HL-60 (cell line): ENCODE data around the gene NLRP2B.

Experiments
- DNase-seq, 2 experiments: peaks; one replicate each; pipeline ENCODE4 v3.0.0-alpha.2; 2010 to 2020; ENCODE audit warnings: low read depth in 1 of 2, low spot score in 1 of 2
- H3K27ac ChIP-seq: fragments of 250-450 bp; sonication (Bioruptor Pico); replicated peaks from 2 replicates; pipeline ENCODE4 v1.5.1; 2020; ENCODE audit warnings: mild to moderate bottlenecking, moderate library complexity
- H3K27me3 ChIP-seq: fragments of 250-450 bp; sonication (Bioruptor Pico); 2 replicates; pipeline ENCODE4 v1.5.1; 2021; ENCODE audit warnings: mild to moderate bottlenecking, moderate library complexity; ENCODE audit not compliant: insufficient read depth, poor library complexity, severe bottlenecking
- H3K4me3 ChIP-seq: replicated peaks from 2 replicates; pipeline ENCODE4 v1.5.1; 2011; ENCODE audit warnings: mild to moderate bottlenecking, control low read depth, low read length; ENCODE audit not compliant: insufficient read depth
- GABPA ChIP-seq: IDR thresholded peaks from 2 replicates; pipeline ENCODE4 v1.6.1; 2012; ENCODE audit warnings: low read depth
- POLR2AphosphoS5 ChIP-seq: IDR thresholded peaks from 2 replicates; pipeline ENCODE4 v1.6.1; 2012; ENCODE audit warnings: low read depth
- SPI1 ChIP-seq: IDR thresholded peaks from 2 replicates; pipeline ENCODE4 v1.6.1; 2012; ENCODE audit warnings: low read depth, mild to moderate bottlenecking, borderline replicate concordance
- TF ChIP-seq, protein P1 (sequence below): IDR thresholded peaks from 2 replicates; pipeline ENCODE4 v1.6.1; 2012; ENCODE audit warnings: low read depth; ENCODE audit not compliant: insufficient replicate concordance
- TF ChIP-seq, protein P2 (sequence below): IDR thresholded peaks from one replicate; pipeline ENCODE4 v1.5.1; 2011; ENCODE audit warnings: low read length, control low read depth, inconsistent platforms; ENCODE audit not compliant: insufficient read depth

The NLRP2B gene

DNA sequence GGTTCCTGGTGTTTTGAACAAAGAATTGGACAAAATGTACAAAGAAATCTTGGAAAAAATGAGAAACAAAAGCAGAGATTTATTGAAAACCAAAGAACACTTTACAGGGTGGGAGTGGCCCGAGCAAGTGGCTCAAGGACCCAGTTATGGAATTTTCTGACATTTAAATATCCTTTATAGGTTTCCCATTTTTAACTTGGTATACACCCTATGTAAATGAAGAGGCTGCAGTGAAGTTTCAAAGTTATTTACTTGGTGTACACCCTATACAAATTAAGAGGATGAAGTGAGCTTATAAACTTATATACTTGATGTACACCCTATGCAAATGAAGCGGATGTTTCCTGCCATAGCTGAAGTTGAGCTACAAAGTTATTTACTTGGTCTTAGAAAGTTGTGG lies 4.7 kb downstream of the NLRP2B start:
- Histone ChIP-seq H3K27ac (no peak overlapping the region), H3K27me3 (no peaks in the 10 kb centered on the region), H3K4me3 (no peak overlapping the region)
- TF ChIP-seq, protein P1, sequence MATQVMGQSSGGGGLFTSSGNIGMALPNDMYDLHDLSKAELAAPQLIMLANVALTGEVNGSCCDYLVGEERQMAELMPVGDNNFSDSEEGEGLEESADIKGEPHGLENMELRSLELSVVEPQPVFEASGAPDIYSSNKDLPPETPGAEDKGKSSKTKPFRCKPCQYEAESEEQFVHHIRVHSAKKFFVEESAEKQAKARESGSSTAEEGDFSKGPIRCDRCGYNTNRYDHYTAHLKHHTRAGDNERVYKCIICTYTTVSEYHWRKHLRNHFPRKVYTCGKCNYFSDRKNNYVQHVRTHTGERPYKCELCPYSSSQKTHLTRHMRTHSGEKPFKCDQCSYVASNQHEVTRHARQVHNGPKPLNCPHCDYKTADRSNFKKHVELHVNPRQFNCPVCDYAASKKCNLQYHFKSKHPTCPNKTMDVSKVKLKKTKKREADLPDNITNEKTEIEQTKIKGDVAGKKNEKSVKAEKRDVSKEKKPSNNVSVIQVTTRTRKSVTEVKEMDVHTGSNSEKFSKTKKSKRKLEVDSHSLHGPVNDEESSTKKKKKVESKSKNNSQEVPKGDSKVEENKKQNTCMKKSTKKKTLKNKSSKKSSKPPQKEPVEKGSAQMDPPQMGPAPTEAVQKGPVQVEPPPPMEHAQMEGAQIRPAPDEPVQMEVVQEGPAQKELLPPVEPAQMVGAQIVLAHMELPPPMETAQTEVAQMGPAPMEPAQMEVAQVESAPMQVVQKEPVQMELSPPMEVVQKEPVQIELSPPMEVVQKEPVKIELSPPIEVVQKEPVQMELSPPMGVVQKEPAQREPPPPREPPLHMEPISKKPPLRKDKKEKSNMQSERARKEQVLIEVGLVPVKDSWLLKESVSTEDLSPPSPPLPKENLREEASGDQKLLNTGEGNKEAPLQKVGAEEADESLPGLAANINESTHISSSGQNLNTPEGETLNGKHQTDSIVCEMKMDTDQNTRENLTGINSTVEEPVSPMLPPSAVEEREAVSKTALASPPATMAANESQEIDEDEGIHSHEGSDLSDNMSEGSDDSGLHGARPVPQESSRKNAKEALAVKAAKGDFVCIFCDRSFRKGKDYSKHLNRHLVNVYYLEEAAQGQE = no peak
- no peak for DNase-seq

DNA sequence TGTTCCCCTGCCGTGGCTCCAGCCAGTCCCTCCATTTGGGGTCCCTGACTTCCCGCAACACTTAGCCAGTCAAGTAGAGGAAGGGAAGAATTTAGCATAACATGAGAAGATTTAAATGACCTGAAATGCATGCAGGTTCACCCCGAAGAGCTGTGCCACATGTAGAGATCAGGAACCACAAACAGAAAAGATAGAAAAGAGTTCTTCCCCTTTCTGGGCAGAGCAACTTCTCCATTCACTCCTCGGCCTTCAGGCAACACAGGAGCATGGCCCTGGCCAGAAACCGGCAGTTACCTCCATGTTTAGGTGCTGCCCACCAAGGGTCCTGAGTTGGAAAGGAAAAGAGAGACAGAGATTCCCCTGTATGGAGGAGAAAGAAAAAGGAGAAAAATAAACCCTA lies 5.2 kb downstream of the NLRP2B start:
- Histone ChIP-seq H3K4me3 (no peak overlapping the region), H3K27ac (no peak overlapping the region), H3K27me3 (no peaks in the 10 kb centered on the region)
- peak; percentile 6; the same call in 1 of the 2 replicates for TF ChIP-seq SPI1
- TF ChIP-seq, protein P1 = no peak
- peak in 1 of 2 experiments; percentile 39 for DNase-seq

DNA sequence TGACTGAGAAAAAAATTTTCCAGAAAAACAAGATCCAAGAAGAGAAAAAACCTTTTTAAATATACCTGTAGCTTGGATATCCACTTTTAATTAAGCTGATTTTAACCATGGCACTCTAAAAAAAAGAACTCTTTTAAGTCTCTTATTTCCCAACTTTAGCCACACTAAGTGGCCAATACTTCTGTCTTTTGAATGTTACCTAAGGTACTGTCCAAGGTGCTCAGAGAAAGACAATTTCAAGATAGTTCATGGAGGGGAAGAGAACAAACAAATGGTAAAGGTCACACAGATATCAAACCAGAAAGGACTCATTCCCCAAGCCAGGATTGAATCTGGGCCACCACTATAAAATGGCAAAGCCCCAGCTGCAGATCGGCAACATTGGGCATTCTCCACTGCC lies 10.1 kb downstream of the NLRP2B start:
- Histone ChIP-seq H3K4me3 (no peak overlapping the region), H3K27me3 (no peaks in the 10 kb centered on the region), H3K27ac (no peak overlapping the region)
- no peak for DNase-seq
- no peak for TF ChIP-seq SPI1
- TF ChIP-seq, protein P1 = peak; percentile 85

DNA sequence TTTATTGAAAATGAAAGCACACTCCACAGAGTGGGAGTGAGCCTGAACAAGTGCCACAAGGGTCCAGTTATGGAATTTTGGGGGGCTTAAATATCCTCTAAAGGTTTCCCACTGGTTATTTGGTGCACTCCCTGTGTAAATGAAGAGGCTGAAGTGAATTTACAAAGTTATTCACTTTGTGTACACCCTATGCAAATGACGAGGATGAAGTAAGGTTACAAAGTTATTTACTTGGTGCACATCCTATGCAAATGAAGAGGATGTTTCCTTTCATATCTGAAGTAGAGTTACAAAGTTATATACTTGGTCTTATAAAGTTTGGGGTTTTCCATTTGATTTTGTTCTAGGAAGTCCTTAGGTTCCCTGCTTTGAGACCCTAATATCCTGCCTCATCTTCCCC lies 13.1 kb downstream of the NLRP2B start:
- Histone ChIP-seq H3K27ac (no peak overlapping the region), H3K27me3 (no peaks in the 10 kb centered on the region), H3K4me3 (no peak overlapping the region)
- TF ChIP-seq, protein P1 = no peak
- TF ChIP-seq SPI1 (no peak), GABPA (no peak), POLR2AphosphoS5 (no peak)
- TF ChIP-seq, protein P2, sequence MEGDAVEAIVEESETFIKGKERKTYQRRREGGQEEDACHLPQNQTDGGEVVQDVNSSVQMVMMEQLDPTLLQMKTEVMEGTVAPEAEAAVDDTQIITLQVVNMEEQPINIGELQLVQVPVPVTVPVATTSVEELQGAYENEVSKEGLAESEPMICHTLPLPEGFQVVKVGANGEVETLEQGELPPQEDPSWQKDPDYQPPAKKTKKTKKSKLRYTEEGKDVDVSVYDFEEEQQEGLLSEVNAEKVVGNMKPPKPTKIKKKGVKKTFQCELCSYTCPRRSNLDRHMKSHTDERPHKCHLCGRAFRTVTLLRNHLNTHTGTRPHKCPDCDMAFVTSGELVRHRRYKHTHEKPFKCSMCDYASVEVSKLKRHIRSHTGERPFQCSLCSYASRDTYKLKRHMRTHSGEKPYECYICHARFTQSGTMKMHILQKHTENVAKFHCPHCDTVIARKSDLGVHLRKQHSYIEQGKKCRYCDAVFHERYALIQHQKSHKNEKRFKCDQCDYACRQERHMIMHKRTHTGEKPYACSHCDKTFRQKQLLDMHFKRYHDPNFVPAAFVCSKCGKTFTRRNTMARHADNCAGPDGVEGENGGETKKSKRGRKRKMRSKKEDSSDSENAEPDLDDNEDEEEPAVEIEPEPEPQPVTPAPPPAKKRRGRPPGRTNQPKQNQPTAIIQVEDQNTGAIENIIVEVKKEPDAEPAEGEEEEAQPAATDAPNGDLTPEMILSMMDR = no peak
- DNase-seq = no peak
